ENCODE measurements around the gene SLC12A9. TPM values are rescaled to one million over a fixed set of nuclear protein-coding genes. Genes with fewer than 3 reads are reported as not detected.
"Not testable (repeated sequence)": the region's sequence is repeated elsewhere in the genome, so short reads cannot be mapped to it uniquely, and the experiment has no call there.

SLC12A9 gene
- total and polyA plus RNA-seq, 3 experiments from 2014 or later, result 9.5 to 29.1 (median 24.7) TPM

- Histone ChIP-seq H3K9me3 (ENCODE audit: low read length) (no peaks in the 10 kb centered on the region), H3K4me3 (ENCODE audit: low read length) (no peak overlapping the region), H3K36me3 (ENCODE audit: insufficient read depth, low read length) (no peaks in the 10 kb centered on the region), H3K4me1 (ENCODE audit: insufficient read depth, low read length) (no peaks in the 10 kb centered on the region), H3K27ac (ENCODE audit: low read depth, low read length) (no peak overlapping the region), H3K27me3 (ENCODE audit: insufficient read depth, low read length, poor library complexity, severe bottlenecking) (no peaks in the 10 kb centered on the region)
- ChIA-PET CTCF (no interaction called here), POLR2A (no interaction called here)
- no peak for DNase-seq
- no peaks in the 10 kb centered on the region for H3K9me3 Mint-ChIP-seq
- no peaks in the 10 kb centered on the region for H3K27me3 Mint-ChIP-seq
- H3K4me1 Mint-ChIP-seq, result peaks cover 0 to 4% (median 0%) of the 10 kb centered on the region in 3 donors
- peaks cover 0 to 7% (median 1%) of the 10 kb centered on the region in 3 donors for H3K36me3 Mint-ChIP-seq
- H3K27ac Mint-ChIP-seq, result no peak overlapping the region
- H3K4me3 Mint-ChIP-seq, result no peak overlapping the region
These were observed 44.1 kb upstream of the SLC12A9 start for GRCh38 chr7:100808354-100808875.

GRCh38 chr7:100811480-100811879 lies 41.0 kb upstream of the SLC12A9 start:
- H3K27me3 Mint-ChIP-seq, result no peaks in the 10 kb centered on the region
- ChIA-PET CTCF (no interaction called here), POLR2A (no interaction called here)
- H3K27ac Mint-ChIP-seq, result no peak overlapping the region
- H3K9me3 Mint-ChIP-seq, result no peaks in the 10 kb centered on the region
- DNase-seq, result no peak
- Histone ChIP-seq H3K27ac (ENCODE audit: low read depth, low read length) (no peak overlapping the region), H3K36me3 (ENCODE audit: insufficient read depth, low read length) (no peaks in the 10 kb centered on the region), H3K9me3 (ENCODE audit: low read length) (no peaks in the 10 kb centered on the region), H3K4me3 (ENCODE audit: low read length) (no peak overlapping the region), H3K4me1 (ENCODE audit: insufficient read depth, low read length) (no peaks in the 10 kb centered on the region), H3K27me3 (ENCODE audit: insufficient read depth, low read length, poor library complexity, severe bottlenecking) (no peaks in the 10 kb centered on the region)
- no peaks in the 10 kb centered on the region for H3K4me1 Mint-ChIP-seq
- H3K4me3 Mint-ChIP-seq, result no peak overlapping the region
- H3K36me3 Mint-ChIP-seq, result peaks cover 0 to 4% (median 1%) of the 10 kb centered on the region in 3 donors

GRCh38 chr7:100812729-100813128 lies 39.8 kb upstream of the SLC12A9 start:
- Mint-ChIP-seq H3K36me3 (peaks cover 0 to 3% (median 1%) of the 10 kb centered on the region in 3 donors), H3K4me3 (no peak overlapping the region), H3K27ac (no peak overlapping the region), H3K4me1 (no peaks in the 10 kb centered on the region), H3K9me3 (no peaks in the 10 kb centered on the region), H3K27me3 (no peaks in the 10 kb centered on the region)
- no peak overlapping the region for H3K27ac ChIP-seq (ENCODE audit: low read depth, low read length)
- DNase-seq, result no peak
- no peak overlapping the region for H3K4me3 ChIP-seq (ENCODE audit: low read length)
- H3K27me3 ChIP-seq (ENCODE audit: insufficient read depth, low read length, poor library complexity, severe bottlenecking), result no peaks in the 10 kb centered on the region
- H3K36me3 ChIP-seq (ENCODE audit: insufficient read depth, low read length), result no peaks in the 10 kb centered on the region
- POLR2A ChIA-PET, result no interaction called here
- no peaks in the 10 kb centered on the region for H3K9me3 ChIP-seq (ENCODE audit: low read length)
- CTCF ChIA-PET, result no interaction called here
- no peaks in the 10 kb centered on the region for H3K4me1 ChIP-seq (ENCODE audit: insufficient read depth, low read length)

- H3K36me3 ChIP-seq (ENCODE audit: insufficient read depth, low read length); H3K9me3 ChIP-seq (ENCODE audit: low read length); H3K27ac Mint-ChIP-seq; H3K27me3 ChIP-seq (ENCODE audit: insufficient read depth, low read length, poor library complexity, severe bottlenecking); H3K4me1 ChIP-seq (ENCODE audit: insufficient read depth, low read length); H3K27me3 Mint-ChIP-seq; H3K9me3 Mint-ChIP-seq; H3K36me3 Mint-ChIP-seq; H3K4me3 ChIP-seq (ENCODE audit: low read length); DNase-seq; H3K4me1 Mint-ChIP-seq; H3K27ac ChIP-seq (ENCODE audit: low read depth, low read length); H3K4me3 Mint-ChIP-seq: not testable (repeated sequence)
- POLR2A ChIA-PET, result interaction anchor here (0.7 kb wide), 1 partner anchor 566 kb away, joined by 3 read pairs; no protein-coding TSS in a partner anchor
- CTCF ChIA-PET, result interaction anchor here (1.0 to 1.5 kb wide), 2 partner anchors 10 to 16 kb away, joined by 3 to 5 read pairs; no protein-coding TSS in a partner anchor
These were observed 36.0 kb upstream of the SLC12A9 start for GRCh38 chr7:100816515-100816914.

GRCh38 chr7:100817097-100817496 lies 35.4 kb upstream of the SLC12A9 start:
- Mint-ChIP-seq H3K4me3 (no peak overlapping the region), H3K9me3 (no peaks in the 10 kb centered on the region), H3K4me1 (no peaks in the 10 kb centered on the region), H3K27me3 (no peaks in the 10 kb centered on the region), H3K36me3 (peaks cover 0 to 1% (median 0%) of the 10 kb centered on the region in 3 donors), H3K27ac (no peak overlapping the region)
- no peak overlapping the region for H3K27ac ChIP-seq (ENCODE audit: low read depth, low read length)
- H3K4me3 ChIP-seq (ENCODE audit: low read length), result no peak overlapping the region
- no peaks in the 10 kb centered on the region for H3K9me3 ChIP-seq (ENCODE audit: low read length)
- H3K4me1 ChIP-seq (ENCODE audit: insufficient read depth, low read length), result no peaks in the 10 kb centered on the region
- H3K27me3 ChIP-seq (ENCODE audit: insufficient read depth, low read length, poor library complexity, severe bottlenecking), result no peaks in the 10 kb centered on the region
- ChIA-PET POLR2A (interaction anchor here (0.7 kb wide), 1 partner anchor 352 kb away, joined by 3 read pairs; no protein-coding TSS in a partner anchor), CTCF (interaction anchor here (0.7 to 1.5 kb wide), 2 partner anchors 11 to 360 kb away, joined by 3 to 5 read pairs; no protein-coding TSS in a partner anchor)
- H3K36me3 ChIP-seq (ENCODE audit: insufficient read depth, low read length), result no peaks in the 10 kb centered on the region
- no peak for DNase-seq

- Mint-ChIP-seq H3K4me1 (no peaks in the 10 kb centered on the region), H3K36me3 (no peaks in the 10 kb centered on the region), H3K27me3 (peaks cover 0 to 3% of the 10 kb centered on the region in 2 donors), H3K4me3 (no peak overlapping the region), H3K9me3 (no peaks in the 10 kb centered on the region), H3K27ac (no peak overlapping the region)
- CTCF ChIA-PET, result no interaction called here
- Histone ChIP-seq H3K36me3 (ENCODE audit: insufficient read depth, low read length) (no peaks in the 10 kb centered on the region), H3K27me3 (ENCODE audit: insufficient read depth, low read length, poor library complexity, severe bottlenecking) (no peaks in the 10 kb centered on the region), H3K27ac (ENCODE audit: low read depth, low read length) (no peak overlapping the region), H3K9me3 (ENCODE audit: low read length) (no peaks in the 10 kb centered on the region), H3K4me3 (ENCODE audit: low read length) (no peak overlapping the region), H3K4me1 (ENCODE audit: insufficient read depth, low read length) (no peaks in the 10 kb centered on the region)
- DNase-seq, result no peak
- POLR2A ChIA-PET, result no interaction called here
These were observed 34.1 kb upstream of the SLC12A9 start for GRCh38 chr7:100818366-100818765.

- ChIA-PET POLR2A (no interaction called here), CTCF (no interaction called here)
- no peak overlapping the region for H3K27ac Mint-ChIP-seq
- Histone ChIP-seq H3K4me1 (ENCODE audit: insufficient read depth, low read length) (no peaks in the 10 kb centered on the region), H3K9me3 (ENCODE audit: low read length) (no peaks in the 10 kb centered on the region), H3K27me3 (ENCODE audit: insufficient read depth, low read length, poor library complexity, severe bottlenecking) (no peaks in the 10 kb centered on the region), H3K4me3 (ENCODE audit: low read length) (no peak overlapping the region), H3K27ac (ENCODE audit: low read depth, low read length) (no peak overlapping the region), H3K36me3 (ENCODE audit: insufficient read depth, low read length) (no peaks in the 10 kb centered on the region)
- no peak overlapping the region for H3K4me3 Mint-ChIP-seq
- H3K27me3 Mint-ChIP-seq, result peaks cover 3 to 4% of the 10 kb centered on the region in 2 donors
- H3K9me3 Mint-ChIP-seq, result no peaks in the 10 kb centered on the region
- no peaks in the 10 kb centered on the region for H3K4me1 Mint-ChIP-seq
- no peaks in the 10 kb centered on the region for H3K36me3 Mint-ChIP-seq
- no peak for DNase-seq
These were observed 33.7 kb upstream of the SLC12A9 start for GRCh38 chr7:100818825-100819224.

GRCh38 chr7:100819586-100819985 lies 32.9 kb upstream of the SLC12A9 start:
- Mint-ChIP-seq H3K9me3 (no peaks in the 10 kb centered on the region), H3K4me1 (no peaks in the 10 kb centered on the region), H3K27me3 (peaks cover 9 to 12% of the 10 kb centered on the region in 2 donors), H3K27ac (no peak overlapping the region), H3K4me3 (no peak overlapping the region), H3K36me3 (no peaks in the 10 kb centered on the region)
- POLR2A ChIA-PET, result no interaction called here
- Histone ChIP-seq H3K4me3 (ENCODE audit: low read length) (no peak overlapping the region), H3K4me1 (ENCODE audit: insufficient read depth, low read length) (no peaks in the 10 kb centered on the region), H3K36me3 (ENCODE audit: insufficient read depth, low read length) (no peaks in the 10 kb centered on the region), H3K27me3 (ENCODE audit: insufficient read depth, low read length, poor library complexity, severe bottlenecking) (no peaks in the 10 kb centered on the region), H3K27ac (ENCODE audit: low read depth, low read length) (no peak overlapping the region), H3K9me3 (ENCODE audit: low read length) (no peaks in the 10 kb centered on the region)
- CTCF ChIA-PET, result no interaction called here
- no peak for DNase-seq
